ENCODE data around the gene TRIM2. TPM values are rescaled to one million over a fixed set of nuclear protein-coding genes. Genes with fewer than 3 reads are reported as not detected.

TRIM2 gene
- total and polyA plus RNA-seq, 4 donors: 3.4 to 15.5 (median 8.9) TPM

- H3K27ac ChIP-seq (ENCODE audit: low read depth in 1 of 2, low read length in 2 of 2): no peak overlapping the region
- no peaks in the 10 kb centered on the region for H3K36me3 ChIP-seq (ENCODE audit: control insufficient read depth in 4 of 4, insufficient read depth in 3 of 4, low read depth in 1 of 4, low read length in 3 of 4)
- TF ChIP-seq ATF3 (IDR thresholded peaks at IDR 0.05) (no peak), HNF4A (conservative IDR thresholded peaks at IDR 0.05) (no peak), NR2F2 (IDR thresholded peaks at IDR 0.05) (no peak), EGR1 (IDR thresholded peaks at IDR 0.05; ENCODE audit: low read depth in 2 of 2) (no peak), FOXA1 (IDR thresholded peaks at IDR 0.05) (no peak), ZBTB33 (IDR thresholded peaks at IDR 0.05) (no peak), HNF4G (IDR thresholded peaks at IDR 0.05) (no peak), GABPA (IDR thresholded peaks at IDR 0.05 in 1 of 2, conservative IDR thresholded peaks at IDR 0.05 in 1 of 2) (no peak)
- no peaks in the 10 kb centered on the region for H3K9me3 ChIP-seq (ENCODE audit: control insufficient read depth in 4 of 4, low read length in 3 of 4)
- no peaks in the 10 kb centered on the region for H3K27me3 ChIP-seq (ENCODE audit: control insufficient read depth in 4 of 4, insufficient read depth in 4 of 4, low read length in 3 of 4)
- H3K4me1 ChIP-seq (ENCODE audit: control insufficient read depth in 4 of 4, insufficient read depth in 4 of 4, low read length in 3 of 4): no peaks in the 10 kb centered on the region
- H3K4me3 ChIP-seq (ENCODE audit: low read depth in 1 of 3, low read length in 3 of 3): no peak overlapping the region
- WGBS: 99% methylated on average over 4 of the region's 4 CpGs
- no peak for DNase-seq (ENCODE audit: low spot score)
- H3K9ac ChIP-seq (ENCODE audit: low read depth in 1 of 2, low read length in 2 of 2): no peak overlapping the region
Observed at GRCh38 chr4:153364061-153364460, 159.8 kb downstream of the TRIM2 start.

- Histone ChIP-seq H3K4me3 (ENCODE audit: low read depth in 1 of 3, low read length in 3 of 3) (no peak overlapping the region), H3K27ac (ENCODE audit: low read depth in 1 of 2, low read length in 2 of 2) (no peak overlapping the region), H3K27me3 (ENCODE audit: control insufficient read depth in 4 of 4, insufficient read depth in 4 of 4, low read length in 3 of 4) (no peaks in the 10 kb centered on the region), H3K9ac (ENCODE audit: low read depth in 1 of 2, low read length in 2 of 2) (no peak overlapping the region), H3K9me3 (ENCODE audit: control insufficient read depth in 4 of 4, low read length in 3 of 4) (no peaks in the 10 kb centered on the region), H3K36me3 (ENCODE audit: control insufficient read depth in 4 of 4, insufficient read depth in 3 of 4, low read depth in 1 of 4, low read length in 3 of 4) (no peaks in the 10 kb centered on the region), H3K4me1 (ENCODE audit: control insufficient read depth in 4 of 4, insufficient read depth in 4 of 4, low read length in 3 of 4) (no peaks in the 10 kb centered on the region)
- no peak for TF ChIP-seq EGR1 (IDR thresholded peaks at IDR 0.05; ENCODE audit: low read depth in 2 of 2)
- no peak for TF ChIP-seq FOXA1 (IDR thresholded peaks at IDR 0.05)
- no peak for TF ChIP-seq FOXA2 (IDR thresholded peaks at IDR 0.05)
- no peak for TF ChIP-seq RAD21 (IDR thresholded peaks at IDR 0.05)
- TF ChIP-seq HNF4G (IDR thresholded peaks at IDR 0.05): no peak
- TF ChIP-seq ZBTB33 (IDR thresholded peaks at IDR 0.05): no peak
- TF ChIP-seq YY1 (IDR thresholded peaks at IDR 0.05): no peak
- TF ChIP-seq TAF1 (conservative IDR thresholded peaks at IDR 0.05): no peak
- no peak for TF ChIP-seq SP1 (IDR thresholded peaks at IDR 0.05)
- no peak for TF ChIP-seq REST (IDR thresholded peaks at IDR 0.05)
- 95% methylated on average over 2 of the region's 2 CpGs for WGBS
- no peak for DNase-seq (ENCODE audit: low spot score)
Observed at GRCh38 chr4:153365003-153365402, 160.8 kb downstream of the TRIM2 start.

Measured in liver (tissue), 9 donors.